KBM-7 (cell line): ENCODE results near the gene BHLHE23.

Experiments used
- DNase-seq: peaks from one replicate; pipeline ENCODE4 v3.0.0-alpha.2; 2015
- in situ Hi-C: fragments of 300-500 bp; cut with MboI; formaldehyde crosslinking; loops from 2 replicates; pipeline ENCODE4 v1.14.3; 2020; ENCODE audit warnings: low sequenced_read_pairs, low pct_unique_long_range_greater_than_20kb, mixed read lengths

Gene BHLHE23

DNA sequence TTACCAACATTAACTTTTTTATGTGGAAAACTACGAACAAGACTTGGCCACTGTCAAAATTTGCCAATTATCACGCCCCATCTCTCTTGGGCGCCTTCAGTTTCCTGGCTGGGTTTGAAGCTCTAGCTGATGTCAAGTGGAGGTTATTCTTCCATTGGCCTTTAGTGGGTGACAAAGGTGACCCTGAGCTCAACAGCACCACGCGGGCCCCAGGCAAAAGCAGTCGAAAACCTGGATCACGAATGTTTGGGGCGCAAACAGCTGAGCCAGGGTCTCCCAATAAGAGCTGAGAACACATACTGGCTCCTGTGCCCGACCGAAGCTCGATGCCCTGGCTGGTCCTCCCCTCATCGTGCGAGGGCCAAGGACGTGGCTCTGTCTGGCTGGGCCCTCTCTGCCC, 27.5 kb downstream of the BHLHE23 start:
- DNase-seq = no peak
- in situ Hi-C loops = no loop called here

DNA sequence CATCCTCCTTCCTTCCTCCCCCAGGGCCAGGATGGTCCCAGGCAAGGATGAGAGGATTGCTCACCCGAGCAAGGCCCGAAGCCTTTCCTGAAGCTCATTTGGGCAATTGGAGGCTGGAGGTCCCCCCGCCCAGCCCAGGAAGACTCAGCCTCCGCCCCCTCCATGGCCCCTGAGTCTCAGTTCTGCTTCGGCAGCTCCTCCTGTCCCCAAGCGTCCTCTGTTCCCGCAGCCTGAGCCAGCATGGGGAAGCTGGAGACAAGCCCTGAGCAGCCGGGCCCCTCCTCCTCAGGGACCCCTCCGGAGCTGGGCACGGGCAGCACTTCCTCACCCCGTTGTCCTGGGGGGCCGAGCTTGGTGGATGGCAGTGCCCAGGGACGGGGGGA, 28.2 kb downstream of the BHLHE23 start:
- in situ Hi-C loops = no loop called here
- DNase-seq = no peak

DNA sequence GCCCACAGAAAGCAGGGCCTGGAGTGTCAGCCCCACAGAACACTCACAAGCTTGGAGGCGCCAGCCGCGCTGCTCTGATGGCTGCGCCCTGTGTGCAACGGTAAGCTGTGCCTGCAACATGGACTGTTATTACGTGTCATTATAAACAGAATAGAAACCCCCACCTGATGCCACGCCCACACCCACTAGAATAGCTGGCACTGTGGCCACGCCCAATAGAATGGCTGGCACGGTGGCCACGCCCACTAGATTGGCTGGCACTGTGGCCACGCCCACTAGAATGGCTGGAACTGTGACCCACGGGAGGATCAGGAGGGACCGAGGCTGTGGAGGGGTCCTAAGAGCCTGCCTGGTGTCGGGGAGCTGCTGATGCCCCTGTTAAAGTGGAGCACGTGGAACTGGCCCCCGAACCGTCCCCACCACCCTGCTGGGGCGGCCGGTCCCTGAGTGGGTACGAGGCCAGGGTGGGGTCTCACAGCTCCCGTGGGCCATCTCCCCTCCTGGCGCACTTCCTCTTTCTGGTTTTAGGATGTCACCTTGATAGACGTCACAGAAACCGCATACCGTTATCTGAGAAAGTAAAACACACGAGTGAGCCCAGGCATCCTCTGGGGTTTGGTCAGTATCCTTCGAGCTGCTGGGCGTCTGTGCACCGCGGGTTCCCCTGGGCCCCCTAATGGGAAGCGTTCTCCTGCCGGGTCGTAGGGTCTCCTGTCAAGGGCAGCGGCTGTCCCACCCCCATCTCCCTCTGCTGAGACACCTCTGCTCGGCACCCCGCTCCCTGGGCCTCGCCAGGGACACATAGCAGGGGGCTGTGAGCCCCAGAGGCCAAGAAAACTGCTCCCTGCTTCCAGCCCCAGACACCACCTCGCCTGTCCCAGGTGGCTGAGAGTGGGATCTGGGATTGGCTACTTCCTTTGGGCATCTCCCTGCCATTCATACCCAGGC, 28.9 kb downstream of the BHLHE23 start:
- DNase-seq = peak; percentile 33
- in situ Hi-C loops = no loop called here

DNA sequence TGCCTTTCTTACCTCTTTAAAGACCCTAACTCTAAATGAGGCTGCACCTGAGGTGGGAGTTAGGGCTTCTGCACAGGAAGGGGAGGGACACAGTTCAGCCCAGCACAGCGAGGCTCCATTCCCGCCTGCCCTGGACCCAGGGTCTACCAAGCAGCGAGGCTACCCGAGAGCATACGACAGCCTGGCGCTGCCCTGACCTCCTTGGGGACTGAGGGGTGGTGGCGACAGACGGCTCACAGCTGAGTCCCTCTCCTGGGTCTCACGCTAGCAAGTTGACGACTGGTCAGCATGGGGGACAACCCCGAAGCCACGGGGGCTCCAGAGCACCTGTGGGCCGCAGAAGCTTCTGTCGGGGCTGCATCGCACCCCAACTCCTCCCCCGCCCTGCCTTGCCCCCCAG, 29.9 kb downstream of the BHLHE23 start:
- no peak for DNase-seq
- in situ Hi-C loops = no loop called here

DNA sequence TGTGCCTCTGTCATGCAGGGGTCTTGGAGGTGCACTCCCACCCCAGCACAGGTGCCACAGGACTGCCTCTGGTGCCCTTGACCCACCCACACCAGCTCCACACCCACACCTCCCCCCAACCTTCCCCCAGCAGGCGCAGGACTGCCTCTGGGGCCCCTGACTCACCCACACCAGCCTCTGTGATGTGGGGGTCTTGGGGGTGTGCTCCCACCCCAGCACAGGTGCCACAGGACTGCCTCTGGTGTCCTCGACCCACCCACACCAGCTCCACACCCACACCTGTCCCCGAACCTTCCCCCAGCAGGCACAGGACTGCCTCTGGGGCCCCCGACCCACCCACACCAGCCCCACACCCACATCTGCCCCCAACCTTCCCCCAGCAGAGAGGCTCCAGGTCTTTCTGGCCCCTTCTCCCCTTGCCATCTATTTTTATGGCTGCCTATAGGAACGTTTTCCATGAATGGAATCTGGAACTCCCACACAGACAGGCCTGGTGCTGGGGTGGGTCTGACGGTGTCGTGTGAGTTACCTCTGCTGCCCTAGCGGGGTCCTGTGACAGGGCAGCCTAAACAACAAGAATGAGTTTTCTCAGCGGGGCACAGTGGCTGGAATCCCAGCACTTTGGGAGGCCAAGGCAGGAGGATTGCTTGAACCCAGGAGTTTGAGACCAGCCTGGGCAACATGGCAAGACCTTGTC, 30.8 kb downstream of the BHLHE23 start:
- in situ Hi-C loops = no loop called here
- DNase-seq = no peak

DNA sequence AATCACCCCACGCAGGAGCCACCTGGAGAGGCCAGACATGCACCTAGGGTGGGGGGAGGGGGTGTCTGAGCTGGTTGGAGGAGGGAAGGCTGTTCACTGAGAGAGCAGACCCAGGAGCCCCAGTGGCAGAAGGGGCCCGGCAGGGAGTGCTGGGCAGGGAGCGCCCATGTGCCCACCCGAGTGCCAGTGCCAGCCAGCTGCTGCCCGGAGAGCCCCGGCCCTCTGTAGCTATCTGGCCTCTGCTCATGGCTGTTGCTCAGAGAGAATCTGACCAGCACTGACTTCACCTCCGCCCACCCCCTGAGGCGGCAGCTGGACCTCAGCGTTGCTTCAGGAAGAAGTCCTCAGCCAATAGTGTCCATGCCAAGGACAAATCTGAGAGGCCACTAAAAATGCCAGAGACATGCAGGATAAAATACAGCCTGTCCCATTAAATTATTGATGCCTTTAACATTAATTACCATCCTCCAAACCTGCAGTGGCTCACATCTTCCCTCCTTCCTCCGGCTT, 31.5 kb downstream of the BHLHE23 start:
- in situ Hi-C loops = no loop called here
- DNase-seq = no peak

DNA sequence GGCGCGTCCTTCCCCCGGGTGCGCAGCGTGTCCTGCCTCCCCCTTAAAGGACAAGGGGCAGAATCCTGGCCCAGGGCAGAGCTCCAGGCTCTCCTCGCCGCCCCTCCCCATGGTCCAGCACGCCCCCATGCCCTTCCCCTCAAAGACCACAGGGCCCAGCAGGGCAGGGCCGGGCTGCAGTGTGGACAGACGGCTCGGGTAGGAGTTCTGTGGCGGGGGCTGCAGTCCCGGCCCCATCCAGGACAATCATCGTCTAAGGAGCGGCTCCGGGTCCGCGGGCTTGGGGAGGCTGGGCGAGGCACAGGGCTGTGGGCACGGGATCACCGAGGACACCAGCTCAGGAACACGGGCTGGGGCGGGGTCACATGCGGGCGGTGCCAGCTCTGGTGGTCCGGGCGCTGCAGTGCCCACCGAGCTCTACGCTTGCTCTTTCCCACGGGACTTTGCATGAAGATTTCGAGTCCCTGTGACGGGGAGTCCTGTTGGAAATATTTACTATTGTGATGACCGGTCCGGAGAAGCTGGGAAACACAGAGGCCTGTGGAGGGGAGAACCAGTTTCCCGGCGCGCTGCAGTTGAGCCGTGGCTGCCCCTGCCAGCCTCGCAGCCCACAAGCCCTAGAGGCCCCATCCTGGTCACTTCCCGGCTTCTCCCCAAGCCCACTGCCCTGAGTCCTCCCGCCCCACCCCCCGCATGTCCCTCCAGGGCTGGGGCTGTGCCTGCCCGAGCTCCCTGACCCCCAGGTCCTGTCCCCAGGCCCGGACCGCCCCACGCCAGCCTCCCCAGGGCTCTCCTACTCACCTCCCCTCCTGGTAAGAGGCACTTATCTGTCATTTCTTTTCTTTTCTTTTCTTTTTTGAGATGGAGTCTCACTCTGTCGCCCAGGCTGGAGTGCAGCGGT, 33.7 kb downstream of the BHLHE23 start:
- in situ Hi-C loops = no loop called here
- DNase-seq = no peak

DNA sequence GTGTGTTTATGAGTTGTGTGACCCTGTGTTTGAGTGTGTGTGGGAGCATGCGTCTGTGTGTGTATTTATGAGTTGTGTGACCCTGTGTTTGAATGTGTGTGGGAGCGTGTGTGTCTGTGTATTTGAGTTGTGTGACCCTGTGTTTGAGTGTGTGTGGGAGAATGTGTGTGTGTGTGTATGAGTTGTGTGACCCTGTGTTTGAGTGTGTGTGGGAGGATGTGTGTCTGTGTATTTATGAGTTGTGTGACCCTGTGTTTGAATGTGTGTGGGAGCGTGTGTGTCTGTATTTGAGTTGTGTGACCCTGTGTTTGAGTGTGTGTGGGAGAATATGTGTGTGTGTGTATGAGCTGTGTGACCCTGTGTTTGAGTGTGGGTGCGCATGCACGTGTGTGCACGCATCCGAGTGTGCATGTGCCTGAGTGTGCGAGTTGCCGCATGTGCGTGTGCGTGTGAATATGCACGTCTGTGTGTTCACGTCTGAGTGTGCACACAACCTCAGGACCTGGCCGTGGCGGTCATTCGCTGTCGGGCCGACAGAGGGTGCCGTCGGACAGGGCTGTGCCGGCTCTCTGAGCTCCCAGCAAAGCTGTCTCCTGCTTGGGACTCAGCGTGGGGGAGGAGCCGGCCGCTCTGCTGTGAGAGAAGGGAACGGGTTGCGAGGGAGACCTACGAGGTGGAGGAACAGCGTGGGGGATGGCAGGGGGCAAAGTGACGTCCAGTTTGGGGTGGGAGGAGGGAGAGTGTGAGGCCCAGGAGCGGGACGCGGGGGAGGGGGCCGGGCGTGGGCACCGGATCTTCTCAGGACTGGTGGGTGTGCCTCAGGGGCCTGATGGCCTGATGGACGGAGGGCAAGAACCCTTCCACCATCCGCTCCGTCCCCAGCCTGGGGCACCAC, 34.6 kb downstream of the BHLHE23 start:
- DNase-seq = peak; percentile 84
- in situ Hi-C loops = no loop called here

DNA sequence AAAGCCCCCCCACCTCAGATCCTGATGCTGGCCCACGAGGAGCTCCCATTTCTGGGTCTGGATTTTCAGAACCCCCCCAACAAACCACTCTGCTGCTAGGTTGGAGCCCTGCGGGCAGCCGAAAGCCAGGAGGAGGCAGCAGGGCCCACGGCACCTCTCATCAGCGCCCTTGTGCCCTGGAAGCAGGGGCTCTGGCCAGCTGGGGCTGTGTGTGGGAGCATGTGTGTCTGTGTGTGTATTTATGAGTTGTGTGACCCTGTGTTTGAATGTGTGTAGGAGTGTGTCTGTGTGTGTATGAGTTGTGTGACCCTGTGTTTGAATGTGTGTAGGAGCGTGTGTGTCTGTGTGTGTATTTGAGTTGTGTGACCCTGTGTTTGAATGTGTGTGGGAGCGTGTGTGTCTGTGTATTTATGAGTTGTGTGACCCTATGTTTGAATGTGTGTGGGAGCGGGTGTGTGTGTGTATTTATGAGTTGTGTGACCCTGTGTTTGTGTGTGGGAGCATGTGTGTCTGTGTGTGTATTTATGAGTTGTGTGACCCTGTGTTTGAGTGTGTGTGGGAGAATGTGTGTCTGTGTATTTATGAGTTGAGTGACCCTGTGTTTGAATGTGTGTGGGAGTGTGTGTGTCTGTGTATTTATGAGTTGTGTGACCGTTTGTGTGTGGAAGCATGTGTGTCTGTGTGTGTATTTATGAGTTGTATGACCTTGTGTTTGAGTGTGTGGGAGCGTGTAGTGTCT, 35.4 kb downstream of the BHLHE23 start:
- DNase-seq = no peak
- in situ Hi-C loops = no loop called here

DNA sequence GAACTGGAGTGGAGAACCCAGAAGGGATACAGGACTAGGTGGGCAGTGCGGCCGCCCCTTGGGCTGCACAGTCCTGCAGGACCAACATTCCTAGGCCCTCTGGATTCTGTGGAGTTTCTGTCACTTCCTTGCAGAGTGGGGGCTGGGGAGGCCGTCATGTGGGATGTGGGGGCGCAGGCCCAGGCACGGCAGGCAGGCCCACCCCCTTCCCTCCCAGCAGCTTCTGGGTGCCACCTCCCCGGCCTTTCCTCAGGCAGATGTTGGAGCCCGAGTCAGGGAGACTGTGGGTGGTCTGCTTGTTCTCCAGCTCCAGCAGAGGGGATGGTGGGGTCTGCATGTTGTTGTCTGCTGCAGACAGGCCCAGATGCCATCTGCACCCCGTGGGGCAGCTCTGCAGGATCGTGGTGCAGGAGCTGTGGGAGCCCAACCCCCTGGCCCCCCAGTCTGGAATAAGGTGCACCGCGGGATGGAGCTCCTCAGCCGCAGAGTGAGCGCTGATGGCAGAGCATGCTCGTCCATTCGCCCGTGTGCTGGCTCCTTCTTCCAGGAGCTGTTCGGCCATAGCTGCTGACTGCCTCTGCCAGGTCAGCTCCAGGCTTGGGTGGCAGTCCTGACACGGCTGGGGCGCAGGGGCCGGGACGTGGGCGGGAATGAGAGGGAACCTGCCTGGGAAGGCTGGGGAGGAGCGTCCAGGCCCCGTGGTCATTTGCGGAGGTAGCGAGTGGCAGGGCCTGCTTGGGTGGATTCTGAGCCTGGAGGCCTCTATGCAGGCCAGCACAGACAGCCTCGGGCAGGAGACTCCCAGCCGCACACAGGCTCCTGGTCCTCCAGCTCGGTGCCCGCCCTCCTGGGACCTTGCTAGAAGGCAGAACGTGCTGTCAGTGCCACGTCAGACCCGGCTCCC, 36.2 kb downstream of the BHLHE23 start:
- in situ Hi-C loops = no loop called here
- no peak for DNase-seq

DNA sequence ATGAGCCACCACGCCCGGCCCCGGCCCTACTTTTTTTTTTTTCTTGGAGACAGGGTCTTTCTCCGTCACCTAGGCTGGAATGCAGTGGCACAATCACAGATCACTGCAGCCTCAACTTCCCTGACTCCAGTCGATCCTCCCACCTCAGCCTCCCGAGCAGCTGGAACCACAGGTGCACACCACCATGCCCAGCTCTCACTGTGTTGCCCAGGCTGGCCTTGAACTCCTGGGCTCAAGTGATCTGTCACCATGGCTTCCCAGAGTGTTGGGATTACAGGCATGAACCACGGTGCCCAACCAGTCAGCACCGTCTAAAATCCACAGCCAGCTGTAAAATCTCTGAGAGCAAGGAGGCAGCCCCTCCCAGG, 36.8 kb downstream of the BHLHE23 start:
- in situ Hi-C loops = no loop called here
- DNase-seq = no peak

DNA sequence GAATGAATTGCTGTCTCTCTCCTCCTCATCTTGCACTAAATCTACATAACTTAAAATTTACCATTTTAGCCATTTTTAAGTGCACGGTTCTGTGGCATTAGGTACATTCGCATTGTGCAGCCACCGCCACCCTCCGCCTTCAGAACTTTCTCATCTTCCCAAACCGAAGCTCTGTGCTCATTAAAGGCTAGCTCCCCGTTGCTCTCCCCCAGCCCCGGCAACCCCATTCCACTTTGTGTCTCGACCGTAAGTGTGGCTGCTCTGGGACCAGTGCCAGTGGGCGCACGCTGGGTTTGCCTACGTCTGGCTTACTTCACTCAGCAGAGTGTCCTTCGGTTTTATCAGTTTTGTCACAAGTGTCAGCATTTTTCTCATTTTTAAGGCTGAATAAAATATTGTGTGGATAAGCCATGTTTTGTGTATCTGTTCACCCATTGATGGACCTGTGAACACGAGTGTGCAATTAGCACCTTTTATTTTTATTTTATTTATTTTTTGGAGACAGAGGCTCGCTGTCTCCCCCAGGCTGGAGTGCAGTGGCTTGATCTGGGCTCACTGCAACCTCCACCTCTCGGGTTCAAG, 37.5 kb downstream of the BHLHE23 start:
- in situ Hi-C loops = no loop called here
- no peak for DNase-seq

DNA sequence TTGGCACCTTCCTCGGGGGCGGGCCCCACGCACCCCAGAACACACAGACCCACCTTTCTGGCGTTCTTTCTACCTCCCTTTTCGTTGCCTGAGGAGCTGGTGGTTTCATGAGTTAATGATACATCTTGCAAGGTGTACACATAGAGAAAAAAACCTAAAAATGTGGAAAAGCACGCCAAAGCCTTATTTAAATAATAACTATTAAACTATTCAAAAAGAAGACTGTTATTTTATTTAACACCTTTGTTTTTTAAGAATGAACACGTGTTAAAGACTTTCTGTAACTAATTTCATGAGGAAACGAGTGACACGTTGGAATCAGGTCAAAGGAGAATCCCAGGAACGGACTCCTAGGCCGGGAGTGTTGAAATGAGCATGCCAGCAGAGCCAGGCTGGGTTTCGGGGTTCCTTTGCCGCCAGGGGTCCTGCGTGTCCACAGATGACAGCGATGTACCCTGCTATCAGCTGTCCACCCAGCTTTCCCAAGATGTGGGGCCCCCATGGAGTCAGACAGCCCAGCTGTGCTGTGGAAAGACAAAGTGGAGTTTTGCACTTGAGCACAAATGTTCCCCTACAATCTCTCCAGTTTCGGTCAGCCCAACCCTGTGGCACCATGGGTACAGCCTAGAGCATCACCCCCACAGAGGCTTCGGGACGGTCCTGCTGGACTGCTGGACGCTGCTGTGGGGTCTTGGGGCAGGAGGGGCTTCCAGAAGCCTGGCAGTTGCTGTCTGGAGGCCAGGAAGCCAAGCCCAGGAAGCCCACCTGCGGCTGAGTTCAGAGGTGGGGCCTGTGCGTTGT, 38.2 kb downstream of the BHLHE23 start:
- DNase-seq = no peak
- in situ Hi-C loops = no loop called here

DNA sequence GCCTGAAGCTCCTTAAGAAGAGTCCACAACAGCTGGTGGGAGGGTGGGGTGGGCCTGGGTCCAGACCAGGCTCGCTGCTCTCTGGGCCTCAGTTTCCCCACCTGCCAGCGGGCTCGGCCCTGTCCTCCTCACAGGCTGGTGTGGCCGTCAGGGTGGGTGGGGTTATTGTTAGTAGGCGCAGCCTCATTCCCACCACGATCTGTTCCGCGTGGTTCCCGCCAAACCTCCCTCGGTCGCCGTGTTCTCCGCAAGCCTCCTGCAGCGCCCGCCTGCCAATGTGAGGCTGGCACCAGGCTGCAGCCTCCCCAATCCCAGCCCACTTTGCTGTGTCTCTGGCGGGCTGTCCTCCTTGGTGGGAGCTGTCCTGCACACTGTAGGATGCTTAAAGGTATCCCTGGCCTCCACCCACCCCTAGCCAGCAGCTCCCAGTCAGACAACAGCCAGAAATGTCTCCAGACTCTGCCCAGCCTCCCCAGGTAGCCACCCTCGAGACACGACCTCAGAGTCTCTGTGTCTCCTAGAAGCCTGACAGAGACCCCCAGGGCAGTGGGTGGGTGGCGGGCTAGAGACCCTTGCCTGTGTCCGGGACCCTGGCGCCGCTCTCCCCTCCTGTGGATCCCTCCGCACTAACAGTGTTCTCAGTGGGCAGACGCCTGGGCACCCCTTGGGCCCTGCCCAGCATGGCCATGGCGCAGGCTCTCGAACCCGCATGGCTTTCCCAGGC, 39.0 kb downstream of the BHLHE23 start:
- no peak for DNase-seq
- in situ Hi-C loops = no loop called here

DNA sequence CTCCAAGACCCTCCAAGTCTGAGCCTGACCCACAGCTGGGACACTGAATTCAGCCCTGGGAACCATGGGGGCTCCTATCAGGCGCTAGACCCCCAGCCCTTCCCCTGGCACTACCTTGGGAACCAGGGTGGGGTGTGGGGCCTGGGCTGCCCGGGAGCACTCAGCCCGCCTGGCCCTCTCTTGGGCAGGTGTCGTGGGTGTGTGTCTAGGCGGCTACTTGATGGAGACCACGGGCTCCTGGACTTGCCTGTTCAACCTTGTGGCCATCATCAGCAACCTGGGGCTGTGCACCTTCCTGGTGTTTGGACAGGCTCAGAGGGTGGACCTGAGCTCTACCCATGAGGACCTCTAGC, 39.6 kb downstream of the BHLHE23 start:
- in situ Hi-C loops = no loop called here

More for the DNA sequence above, 39.6 kb downstream of the BHLHE23 start:
- DNase-seq = no peak
